Activated T-cell treated with anti-CD3 and anti-CD28 coated beads, Interleukin-2, amount 50 U/mL, for 72 hours (primary cell): ENCODE results near the gene SLC9A1. TPM values are rescaled to one million over a fixed set of nuclear protein-coding genes. Genes with fewer than 3 reads are reported as not detected.

Experiments used
- ATAC-seq, 2 donors: fragments of 150-1000 bp; cut with Tn5 transposase; replicated peaks in 1 of 2; 2 replicates each; pipeline ENCODE4 v1.10.0; 2021; ENCODE audit warnings: moderate library complexity in 2 of 2, mild to moderate bottlenecking in 1 of 2
- DNase-seq, 2 donors: peaks; one replicate each; pipeline ENCODE4 v3.0.0; 2021 to 2022; ENCODE audit warnings: mixed read lengths in 1 of 2
- H3K27ac Mint-ChIP-seq: one replicate; pipeline ENCODE4 v1.8.0; 2022; ENCODE audit warnings: mild to moderate bottlenecking, moderate library complexity, mixed read lengths
- H3K27me3 Mint-ChIP-seq: one replicate; pipeline ENCODE4 v1.8.0; 2022; ENCODE audit warnings: low read depth, mixed read lengths
- H3K36me3 Mint-ChIP-seq, 2 donors: one replicate each; pipeline ENCODE4 v1.8.0; 2022; ENCODE audit warnings: mixed read lengths in 2 of 2, mild to moderate bottlenecking in 1 of 2; ENCODE audit not compliant: insufficient read depth in 2 of 2
- H3K4me1 Mint-ChIP-seq: one replicate; pipeline ENCODE4 v1.8.0; 2022; ENCODE audit warnings: low read depth, mixed read lengths
- H3K4me3 Mint-ChIP-seq, 2 donors: one replicate each; pipeline ENCODE4 v1.8.0; 2022; ENCODE audit warnings: mild to moderate bottlenecking in 2 of 2, mixed read lengths in 2 of 2, moderate library complexity in 2 of 2
- H3K9me3 Mint-ChIP-seq, 2 donors: one replicate each; pipeline ENCODE4 v1.8.0; 2022; ENCODE audit warnings: mixed read lengths in 2 of 2
- total RNA-seq, 2 donors: library from RNA; stranded (reverse); gene quantifications; one replicate each; pipeline ENCODE4 v1.2.3, GENCODE V29; 2022

The SLC9A1 gene
- total RNA-seq, 2 donors from 2014 or later = 25.5 to 28.2 TPM

DNA sequence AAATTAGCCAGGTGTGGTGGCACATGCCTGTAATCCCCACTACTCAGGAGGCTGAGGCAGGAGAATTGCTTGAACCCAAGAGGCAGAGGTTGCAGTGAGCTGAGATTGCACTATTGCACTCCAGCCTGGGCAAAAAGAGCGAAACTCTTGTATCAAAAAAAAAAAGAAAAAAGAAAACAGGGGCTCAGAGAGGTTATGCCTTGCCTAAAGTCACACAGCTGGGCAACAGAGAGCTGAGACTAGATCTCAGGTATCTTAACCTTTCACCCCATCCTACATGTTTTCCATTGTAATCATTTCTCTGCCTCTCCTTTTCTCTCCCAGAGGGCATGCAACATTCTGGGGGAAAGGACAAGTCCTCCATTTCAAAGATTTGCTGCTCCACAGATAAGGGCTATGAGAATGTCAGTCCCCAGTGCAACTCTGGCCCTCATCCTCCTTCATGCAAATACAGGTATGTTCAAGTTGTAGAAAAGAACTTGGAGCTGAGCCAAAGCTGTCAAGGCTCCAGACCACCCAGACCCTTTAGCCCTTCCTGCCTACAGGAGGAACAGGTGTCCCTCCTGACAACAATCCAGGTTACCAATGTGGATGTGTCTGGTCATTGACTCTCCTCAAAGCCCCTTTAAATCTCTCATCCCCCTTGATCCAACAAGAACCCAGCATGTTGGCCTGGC lies 6.9 kb downstream of the SLC9A1 start:
- H3K9me3 Mint-ChIP-seq = no peaks in the 10 kb centered on the region
- ATAC-seq (no peak), DNase-seq (no peak)
- H3K27ac Mint-ChIP-seq = no peak overlapping the region
- peaks cover 0 to 1% of the 10 kb centered on the region in 2 donors for H3K36me3 Mint-ChIP-seq
- H3K4me1 Mint-ChIP-seq = peaks cover 60% of the 10 kb centered on the region
- H3K4me3 Mint-ChIP-seq = no peak overlapping the region
- H3K27me3 Mint-ChIP-seq = no peaks in the 10 kb centered on the region

GRCh38 chr1:27145934-27146354 lies 9.0 kb downstream of the SLC9A1 start:
- peaks cover 55% of the 10 kb centered on the region for H3K4me1 Mint-ChIP-seq

GRCh38 chr1:27144920-27145661 lies 9.8 kb downstream of the SLC9A1 start:
- Mint-ChIP-seq H3K36me3 (peaks cover 0 to 1% of the 10 kb centered on the region in 2 donors), H3K27me3 (no peaks in the 10 kb centered on the region), H3K9me3 (no peaks in the 10 kb centered on the region), H3K4me3 (no peak overlapping the region), H3K27ac (no peak overlapping the region), H3K4me1 (peaks cover 58% of the 10 kb centered on the region)
- ATAC-seq = no peak
- no peak for DNase-seq

More at GRCh38 chr1:27145934-27146354, 9.0 kb downstream of the SLC9A1 start:
- Mint-ChIP-seq H3K4me3 (no peak overlapping the region), H3K27ac (peak overlapping the region; percentile 38), H3K9me3 (no peaks in the 10 kb centered on the region), H3K27me3 (no peaks in the 10 kb centered on the region), H3K36me3 (peaks cover 0 to 1% of the 10 kb centered on the region in 2 donors)
- ATAC-seq (peak in 1 of 2 donors; percentile 12), DNase-seq (no peak)

GRCh38 chr1:27144049-27144748 lies 10.7 kb downstream of the SLC9A1 start:
- H3K4me3 Mint-ChIP-seq = no peak overlapping the region
- ATAC-seq (no peak), DNase-seq (no peak)
- H3K36me3 Mint-ChIP-seq = peaks cover 0 to 1% of the 10 kb centered on the region in 2 donors
- H3K27me3 Mint-ChIP-seq = no peaks in the 10 kb centered on the region
- no peak overlapping the region for H3K27ac Mint-ChIP-seq
- peaks cover 52% of the 10 kb centered on the region for H3K4me1 Mint-ChIP-seq
- no peaks in the 10 kb centered on the region for H3K9me3 Mint-ChIP-seq

DNA sequence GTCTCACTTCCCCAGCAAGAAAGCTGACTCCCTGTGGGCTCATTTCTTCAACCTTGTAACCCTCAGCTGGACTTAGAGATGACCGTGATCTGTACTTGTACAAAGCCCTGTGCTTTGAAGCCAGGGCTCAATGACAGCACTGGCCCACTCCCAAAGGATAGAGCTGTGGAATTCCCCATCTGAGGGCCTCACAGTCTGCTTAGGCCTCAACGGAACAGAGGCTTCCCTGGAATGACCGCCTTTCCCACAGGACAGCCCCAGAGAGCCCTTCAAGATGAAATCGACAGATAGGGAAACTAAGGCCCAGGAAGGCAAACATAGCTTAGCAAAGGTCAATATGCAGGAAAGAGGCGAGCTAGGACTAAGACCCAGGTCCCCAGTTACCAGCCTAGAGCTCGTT lies 11.5 kb downstream of the SLC9A1 start:
- no peaks in the 10 kb centered on the region for H3K27me3 Mint-ChIP-seq
- ATAC-seq = no peak
- H3K4me1 Mint-ChIP-seq = peaks cover 46% of the 10 kb centered on the region
- H3K9me3 Mint-ChIP-seq = no peaks in the 10 kb centered on the region
- DNase-seq = no peak
- peaks cover 0 to 1% of the 10 kb centered on the region in 2 donors for H3K36me3 Mint-ChIP-seq
- H3K4me3 Mint-ChIP-seq = no peak overlapping the region
- H3K27ac Mint-ChIP-seq = no peak overlapping the region

- DNase-seq (peak; percentile 21 to 58), ATAC-seq (peak; percentile 78 to 82)
- Mint-ChIP-seq H3K27ac (peak overlapping the region; percentile 20), H3K9me3 (no peaks in the 10 kb centered on the region), H3K4me1 (peaks cover 52% of the 10 kb centered on the region), H3K4me3 (no peak overlapping the region), H3K36me3 (peaks cover 0 to 1% of the 10 kb centered on the region in 2 donors), H3K27me3 (no peaks in the 10 kb centered on the region)
These were observed 12.5 kb downstream of the SLC9A1 start for GRCh38 chr1:27142464-27142863.

GRCh38 chr1:27141266-27142003 lies 13.5 kb downstream of the SLC9A1 start:
- DNase-seq (no peak), ATAC-seq (no peak)
- no peak overlapping the region for H3K4me3 Mint-ChIP-seq
- H3K36me3 Mint-ChIP-seq = peaks cover 0 to 1% of the 10 kb centered on the region in 2 donors
- no peaks in the 10 kb centered on the region for H3K9me3 Mint-ChIP-seq
- no peaks in the 10 kb centered on the region for H3K27me3 Mint-ChIP-seq
- peaks cover 62% of the 10 kb centered on the region for H3K4me1 Mint-ChIP-seq
- no peak overlapping the region for H3K27ac Mint-ChIP-seq

GRCh38 chr1:27139980-27140379 lies 14.9 kb downstream of the SLC9A1 start:
- Mint-ChIP-seq H3K4me1 (peaks cover 60% of the 10 kb centered on the region), H3K9me3 (no peaks in the 10 kb centered on the region), H3K27ac (no peak overlapping the region), H3K36me3 (peaks cover 0 to 3% of the 10 kb centered on the region in 2 donors), H3K4me3 (no peak overlapping the region), H3K27me3 (no peaks in the 10 kb centered on the region)
- DNase-seq (no peak), ATAC-seq (no peak)

- Mint-ChIP-seq H3K36me3 (peaks cover 0 to 3% of the 10 kb centered on the region in 2 donors), H3K4me1 (peaks cover 64% of the 10 kb centered on the region), H3K4me3 (no peak overlapping the region), H3K9me3 (no peaks in the 10 kb centered on the region), H3K27me3 (no peaks in the 10 kb centered on the region), H3K27ac (no peak overlapping the region)
- DNase-seq (no peak), ATAC-seq (no peak)
These were observed 16.0 kb downstream of the SLC9A1 start for GRCh38 chr1:27138927-27139326.

DNA sequence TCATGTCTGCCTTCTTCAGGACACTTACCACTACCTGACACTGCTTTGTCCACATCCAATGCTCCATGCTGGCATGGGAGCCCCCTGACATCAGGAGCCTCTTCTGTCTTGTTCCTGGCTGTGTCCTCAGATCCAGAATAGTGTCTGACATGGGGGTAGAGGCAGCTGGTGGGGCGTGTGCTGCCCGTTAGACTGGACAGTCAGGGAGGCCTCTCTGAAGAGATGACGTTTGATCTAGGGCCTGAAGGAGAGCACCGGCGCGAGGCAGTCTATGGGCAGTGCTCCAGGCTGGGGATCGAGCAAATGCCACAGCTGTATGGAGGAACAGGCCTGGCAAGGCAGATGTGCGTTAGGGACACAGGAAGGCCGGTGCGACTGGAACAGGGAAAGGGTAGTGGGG lies 16.6 kb downstream of the SLC9A1 start:
- DNase-seq = no peak
- H3K27me3 Mint-ChIP-seq = no peaks in the 10 kb centered on the region
- no peak for ATAC-seq
- H3K4me1 Mint-ChIP-seq = peaks cover 61% of the 10 kb centered on the region
- H3K9me3 Mint-ChIP-seq = no peaks in the 10 kb centered on the region
- peak overlapping the region; percentile 93 for H3K27ac Mint-ChIP-seq
- H3K4me3 Mint-ChIP-seq = peak overlapping the region in 1 of 2 donors; percentile 4
- peaks cover 0 to 3% of the 10 kb centered on the region in 2 donors for H3K36me3 Mint-ChIP-seq

DNA sequence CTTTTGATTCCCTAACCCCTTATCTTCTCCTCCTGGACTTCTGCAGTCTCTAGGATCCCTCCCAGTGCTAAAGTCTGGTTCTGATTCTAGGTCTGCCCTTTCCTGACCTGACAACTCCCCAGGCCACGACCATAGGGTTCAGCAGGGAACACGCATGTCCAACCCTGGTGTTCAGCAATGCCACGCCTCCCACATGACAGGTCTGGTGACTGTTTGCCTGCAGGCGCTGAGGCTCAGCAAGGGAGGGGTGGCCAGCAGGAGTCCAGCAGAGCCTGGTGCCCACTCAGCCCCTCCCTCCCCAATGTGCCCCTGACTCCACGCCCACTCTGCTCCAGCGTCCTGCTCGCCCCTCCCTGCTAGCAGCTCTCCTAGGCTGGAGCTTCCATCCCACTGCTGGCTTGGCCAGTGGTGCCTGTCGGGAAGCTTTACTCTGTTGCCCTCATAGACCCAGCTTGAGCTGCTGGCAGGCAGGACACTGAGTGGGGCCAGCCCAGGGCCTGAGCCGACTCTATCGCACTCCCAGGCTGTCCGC lies 17.3 kb downstream of the SLC9A1 start:
- peaks cover 0 to 3% of the 10 kb centered on the region in 2 donors for H3K36me3 Mint-ChIP-seq
- DNase-seq = no peak
- peak overlapping the region; percentile 99 for H3K27ac Mint-ChIP-seq

DNA sequence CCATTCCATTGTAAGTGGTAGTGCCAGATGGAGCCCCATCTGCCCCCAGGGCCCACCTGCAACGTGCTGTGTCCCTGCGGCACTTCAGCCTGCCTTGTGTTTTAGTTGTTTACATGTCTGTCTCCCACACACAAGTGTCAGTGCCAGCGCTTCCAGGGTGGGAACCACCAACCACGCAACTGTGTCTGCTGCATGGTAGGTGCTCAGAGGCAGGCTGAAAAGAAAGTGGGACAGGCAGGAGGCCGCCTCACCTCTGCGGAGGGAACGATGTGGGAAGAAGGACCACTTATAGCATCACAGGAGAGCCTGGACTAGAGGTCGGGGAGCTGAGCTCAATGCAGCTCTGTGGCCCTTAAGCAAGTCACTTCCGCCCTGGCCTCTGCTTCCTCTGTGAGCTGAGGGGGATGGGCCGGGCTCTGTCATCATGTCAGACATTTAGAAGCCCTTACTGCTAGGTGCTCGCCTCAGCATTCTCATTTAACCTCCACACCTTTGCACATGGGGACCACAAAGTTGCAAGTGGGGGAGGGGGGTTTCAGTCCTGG lies 17.9 kb downstream of the SLC9A1 start:
- Mint-ChIP-seq H3K4me3 (peak overlapping the region; percentile 91), H3K4me1 (peaks cover 48% of the 10 kb centered on the region), H3K27me3 (no peaks in the 10 kb centered on the region), H3K36me3 (peaks cover 0 to 3% of the 10 kb centered on the region in 2 donors), H3K9me3 (no peaks in the 10 kb centered on the region), H3K27ac (peak overlapping the region; percentile 99)
- ATAC-seq = peak; percentile 91 to 95
- peak; percentile 87 to 88 for DNase-seq

More for the DNA sequence above, 17.3 kb downstream of the SLC9A1 start:
- H3K27me3 Mint-ChIP-seq = no peaks in the 10 kb centered on the region
- peak; percentile 30 to 55 for ATAC-seq
- H3K4me3 Mint-ChIP-seq = peak overlapping the region; percentile 91
- no peaks in the 10 kb centered on the region for H3K9me3 Mint-ChIP-seq
- H3K4me1 Mint-ChIP-seq = peaks cover 54% of the 10 kb centered on the region
